K562 (cell line): ENCODE results near the gene ALDH9A1. TPM values are rescaled to one million over a fixed set of nuclear protein-coding genes. Genes with fewer than 3 reads are reported as not detected.
A peak's percentile ranks its signal among the peaks of the same experiment; 100 is the strongest.

Source experiments
- ATAC-seq: fragments of 200-7000 bp; cut with Tn5 transposase; 3 replicates; pipeline ENCODE4 v1.9.1; 2020; ENCODE audit warnings: moderate library complexity
- BruUV-seq: library from RNA; stranded (reverse); fragments of 400-500 nt; replicated peaks from 2 replicates; lab custom pipeline; 2021; lab: Mats Ljungman, UMichigan
- CTCF ChIA-PET: fragments of 300-600 bp; formaldehyde crosslinking; extraction: SDS; loops from one replicate; lab custom pipeline; 2021; ENCODE audit warnings: low intra/inter-chr PET ratio; lab: Yijun Ruan, JAX
- POLR2A ChIA-PET: fragments of 300-600, 350-650 bp; sonication (Branson Sonifier 250); formaldehyde crosslinking; extraction: SDS; loops from one replicate; lab custom pipeline; 2021; ENCODE audit warnings: antibody characterized with exemption, inconsistent platforms; lab: Yijun Ruan, JAX
- DNase-seq, 4 experiments: peaks; one replicate each; pipeline versions ENCODE4 v3.0.0 to v3.0.0-alpha.2; 2011 to 2018; ENCODE audit warnings: low spot score in 3 of 4, mixed read lengths in 3 of 4; ENCODE audit errors: extremely low read depth in 1 of 4
- FAIRE-seq: peaks from 2 replicates; lab custom pipeline; 2011; peaks lifted over from hg19 to GRCh38; lab: Jason Lieb, UNC
- H2AFZ ChIP-seq: 2 replicates; pipeline ENCODE4 v1.6.0; 2011; ENCODE audit warnings: low read depth, low read length, control low read depth, inconsistent platforms
- H3K27ac ChIP-seq: fragments of 200-600 bp; 3 replicates; pipeline ENCODE4 v1.8.0; 2011; ENCODE audit warnings: low read depth, mild to moderate bottlenecking, control low read depth, inconsistent platforms, low read length, moderate library complexity, mixed read lengths; ENCODE audit errors: extremely low read depth
- H3K27me3 ChIP-seq, 2 experiments: fragments of 300-600 bp in 1 of 2; 2 replicates in 1 of 2; 3 replicates in 1 of 2; pipeline versions ENCODE4 v1.6.0 to v1.8.0; 2011; ENCODE audit warnings: inconsistent platforms in 2 of 2, low read length in 2 of 2, mild to moderate bottlenecking in 1 of 2, mixed read lengths in 1 of 2, moderate library complexity in 1 of 2; ENCODE audit not compliant: control insufficient read depth in 2 of 2, insufficient read depth in 2 of 2
- H3K36me3 ChIP-seq: fragments of 300-600 bp; 3 replicates; pipeline ENCODE4 v1.8.0; 2011; ENCODE audit warnings: mild to moderate bottlenecking, low read length, inconsistent platforms; ENCODE audit not compliant: control insufficient read depth, insufficient read depth
- H3K4me1 ChIP-seq, 2 experiments: fragments of 200-600 bp in 1 of 2; replicated peaks in 1 of 2; 2 replicates in 1 of 2; 3 replicates in 1 of 2; pipeline versions ENCODE4 v1.5.1 to v1.8.0; 2011; ENCODE audit warnings: inconsistent platforms in 2 of 2, low read length in 2 of 2, mild to moderate bottlenecking in 1 of 2, mixed read lengths in 1 of 2, moderate library complexity in 1 of 2; ENCODE audit not compliant: control insufficient read depth in 2 of 2, insufficient read depth in 2 of 2
- H3K4me2 ChIP-seq: 2 replicates; pipeline ENCODE4 v1.6.1; 2011; ENCODE audit warnings: low read length, control low read depth, inconsistent platforms, mixed read lengths; ENCODE audit not compliant: insufficient read depth
- H3K4me3 ChIP-seq: fragments of 200-600 bp; sonication (generic), shearing (Covaris generic); 2 replicates; pipeline ENCODE4 v1.5.1; 2016; ENCODE audit warnings: control low read depth, inconsistent platforms
- H3K79me2 ChIP-seq: fragments of 200-600 bp; 3 replicates; pipeline ENCODE4 v1.8.0; 2011; ENCODE audit warnings: low read length, inconsistent platforms; ENCODE audit not compliant: control insufficient read depth, insufficient read depth
- H3K9ac ChIP-seq, 2 experiments: 2 replicates each; pipeline versions ENCODE4 v1.6.0 to v1.6.1; 2011; ENCODE audit warnings: low read depth in 2 of 2, low read length in 2 of 2, control low read depth in 1 of 2, inconsistent platforms in 1 of 2, mild to moderate bottlenecking in 1 of 2, mixed read lengths in 1 of 2; ENCODE audit not compliant: insufficient read depth in 1 of 2
- H3K9me1 ChIP-seq: one replicate; pipeline ENCODE4 v1.6.0; 2011; ENCODE audit warnings: inconsistent platforms, mild to moderate bottlenecking, low read length, moderate library complexity; ENCODE audit not compliant: control insufficient read depth, insufficient read depth
- H3K9me3 ChIP-seq: replicated peaks from 2 replicates; pipeline ENCODE4 v1.5.1; 2011; ENCODE audit warnings: low read depth, low read length, inconsistent platforms; ENCODE audit not compliant: control insufficient read depth, insufficient read depth
- H4K20me1 ChIP-seq: replicated peaks from 2 replicates; pipeline ENCODE4 v1.6.1; 2011; ENCODE audit warnings: low read length, inconsistent platforms, mixed read lengths; ENCODE audit not compliant: control insufficient read depth, insufficient read depth
- CXXC5 ChIP-seq: fragments of 250-450 bp; sonication (Bioruptor Pico); IDR thresholded peaks from 2 replicates; pipeline ENCODE4 v1.8.0; 2022; ENCODE audit warnings: inconsistent platforms, mild to moderate bottlenecking, moderate library complexity
- EGR1 ChIP-seq: fragments of 450-650 bp; conservative IDR thresholded peaks from 2 replicates; pipeline ENCODE4 v1.6.1; 2017; ENCODE audit warnings: mild to moderate bottlenecking
- EP400 ChIP-seq: fragments of 450-650 bp; IDR thresholded peaks from 2 replicates; pipeline ENCODE4 v1.6.1; 2017; ENCODE audit warnings: antibody characterized with exemption, mild to moderate bottlenecking, moderate library complexity
- SMAD4 ChIP-seq: fragments of 250-450 bp; sonication (Bioruptor Pico); conservative IDR thresholded peaks from 2 replicates; pipeline ENCODE4 v1.8.0; 2021; ENCODE audit warnings: inconsistent platforms, mild to moderate bottlenecking, moderate library complexity
- SUPT5H ChIP-seq: fragments of 450-650 bp; IDR thresholded peaks from 2 replicates; pipeline ENCODE4 v1.6.1; 2016
- ZNF408 ChIP-seq: fragments of 250-450 bp; sonication (Bioruptor Pico); IDR thresholded peaks from 2 replicates; pipeline ENCODE4 v1.4.0; 2020; ENCODE audit warnings: low read depth, mild to moderate bottlenecking, moderate library complexity
- WGBS: fragments of 100-300 bp; shearing (Covaris generic); methylation state at CpG from one replicate; pipeline ENCODE4 v1.1.6; 2016; ENCODE audit warnings: low coverage, mixed read lengths; ENCODE audit not compliant: insufficient coverage; ENCODE audit errors: missing lambda C conversion rate; 5-methylcytosine and 5-hydroxymethylcytosine counted together
- in situ Hi-C: fragments of 300-500 bp; cut with MboI; formaldehyde crosslinking; loops from 4 replicates; pipeline ENCODE4 v1.15.0; 2018; ENCODE audit warnings: inconsistent platforms, mixed read lengths
- intact Hi-C: fragments of 100-400 bp; cut with micrococcal nuclease; formaldehyde crosslinking; loops from 2 replicates; pipeline ENCODE4 v1.14.2; 2022
- polyA plus RNA-seq, 8 experiments: library from polyadenylated mRNA; depleted of rRNA in 4 of 8; stranded (reverse) in 5 of 8; unstranded in 3 of 8; fragments of >200 nt; fragmentation: Nextera tagmentation in 2 of 8; fragmentation: Illumina TruSeq in 1 of 8; extraction: Ambion mirVana in 2 of 8; extraction: Trizol in 1 of 8; gene quantifications; 2 replicates each; pipeline versions ENCODE4 v1.2.1 to v1.2.3, GENCODE V29; 2011 to 2014; ENCODE audit warnings: inconsistent platforms in 1 of 8, missing spikeins in 1 of 8
- total RNA-seq, 7 experiments: library from RNA; depleted of rRNA in 6 of 7; stranded (reverse); fragments of >200 nt in 6 of 7; fragmentation: Illumina TruSeq in 2 of 7; extraction: Trizol in 2 of 7; gene quantifications; 2 replicates each; pipeline versions ENCODE4 v1.2.1 to v1.2.3, GENCODE V29; 2011 to 2021; ENCODE audit warnings: low replicate concordance in 1 of 7
- TF ChIP-seq, protein P1 (sequence below): fragments of 250-450 bp; sonication (Bioruptor Pico); IDR thresholded peaks from 2 replicates; pipeline ENCODE4 v1.4.0; 2020; ENCODE audit warnings: borderline replicate concordance
- TF ChIP-seq, protein P2 (sequence below): fragments of 450-650 bp; formaldehyde crosslinking; conservative IDR thresholded peaks from 2 replicates; pipeline ENCODE4 v1.4.0; 2022; ENCODE audit warnings: mild to moderate bottlenecking, missing genetic modification characterization

The ALDH9A1 gene
- total and polyA plus RNA-seq, 9 of the 15 experiments (the other 6 are each of a cell fraction or from before 2014, with no cell fraction given) = 26.5 to 54.3 (median 39.2) TPM

DNA sequence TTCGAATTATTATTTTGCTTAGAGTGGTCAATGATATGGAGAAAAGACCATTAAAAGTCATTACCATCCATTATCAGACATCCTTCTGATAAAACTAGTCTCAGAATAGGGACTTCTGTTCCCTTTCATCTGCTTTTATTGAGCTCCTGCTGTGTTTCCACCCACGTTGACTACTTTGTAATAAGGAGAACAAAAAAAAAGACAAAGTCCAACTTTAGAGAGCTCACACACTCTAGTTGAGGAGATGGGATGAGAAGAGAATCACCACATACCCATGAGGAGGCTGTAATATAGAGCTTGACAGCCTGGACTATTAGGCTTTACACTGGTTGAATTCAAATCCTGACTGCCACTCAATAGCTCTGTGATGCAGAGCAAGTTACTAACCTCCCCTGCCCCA lies 27.8 kb upstream of the ALDH9A1 start:
- no TSS peak for BruUV-seq
- 68% methylated on average over 2 of the region's 2 CpGs for WGBS

More for the DNA sequence above, 27.8 kb upstream of the ALDH9A1 start:
- no peaks in the 10 kb centered on the region for H3K4me1 ChIP-seq
- no peak for DNase-seq
- H2AFZ ChIP-seq = no peak overlapping the region
- POLR2A ChIA-PET = no interaction called here
- CTCF ChIA-PET = no interaction called here
- no peaks in the 10 kb centered on the region for H3K9me3 ChIP-seq
- in situ Hi-C loops = no loop called here
- TF ChIP-seq EP400 (no peak), CXXC5 (CRISPR knock-in tag) (no peak), SUPT5H (no peak), EGR1 (no peak), ZNF408 (CRISPR knock-in tag) (no peak), SMAD4 (CRISPR knock-in tag) (no peak)
- TF ChIP-seq, protein P1, sequence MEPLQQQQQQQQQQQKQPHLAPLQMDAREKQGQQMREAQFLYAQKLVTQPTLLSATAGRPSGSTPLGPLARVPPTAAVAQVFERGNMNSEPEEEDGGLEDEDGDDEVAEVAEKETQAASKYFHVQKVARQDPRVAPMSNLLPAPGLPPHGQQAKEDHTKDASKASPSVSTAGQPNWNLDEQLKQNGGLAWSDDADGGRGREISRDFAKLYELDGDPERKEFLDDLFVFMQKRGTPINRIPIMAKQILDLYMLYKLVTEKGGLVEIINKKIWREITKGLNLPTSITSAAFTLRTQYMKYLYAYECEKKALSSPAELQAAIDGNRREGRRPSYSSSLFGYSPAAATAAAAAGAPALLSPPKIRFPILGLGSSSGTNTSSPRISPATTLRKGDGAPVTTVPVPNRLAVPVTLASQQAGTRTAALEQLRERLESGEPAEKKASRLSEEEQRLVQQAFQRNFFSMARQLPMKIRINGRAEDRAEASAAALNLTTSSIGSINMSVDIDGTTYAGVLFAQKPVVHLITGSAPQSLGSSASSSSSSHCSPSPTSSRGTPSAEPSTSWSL (CRISPR knock-in tag) = no peak
- TF ChIP-seq, protein P2, sequence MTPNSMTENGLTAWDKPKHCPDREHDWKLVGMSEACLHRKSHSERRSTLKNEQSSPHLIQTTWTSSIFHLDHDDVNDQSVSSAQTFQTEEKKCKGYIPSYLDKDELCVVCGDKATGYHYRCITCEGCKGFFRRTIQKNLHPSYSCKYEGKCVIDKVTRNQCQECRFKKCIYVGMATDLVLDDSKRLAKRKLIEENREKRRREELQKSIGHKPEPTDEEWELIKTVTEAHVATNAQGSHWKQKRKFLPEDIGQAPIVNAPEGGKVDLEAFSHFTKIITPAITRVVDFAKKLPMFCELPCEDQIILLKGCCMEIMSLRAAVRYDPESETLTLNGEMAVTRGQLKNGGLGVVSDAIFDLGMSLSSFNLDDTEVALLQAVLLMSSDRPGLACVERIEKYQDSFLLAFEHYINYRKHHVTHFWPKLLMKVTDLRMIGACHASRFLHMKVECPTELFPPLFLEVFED (CRISPR knock-in tag) = no peak
- no peak overlapping the region for H3K4me3 ChIP-seq
- intact Hi-C loops = no loop called here
- no peaks in the 10 kb centered on the region for H3K79me2 ChIP-seq
- no peak for FAIRE-seq
- no peaks in the 10 kb centered on the region for H3K27me3 ChIP-seq
- peaks cover 30% of the 10 kb centered on the region for H3K36me3 ChIP-seq
- H4K20me1 ChIP-seq = no peaks in the 10 kb centered on the region
- no peak overlapping the region for H3K27ac ChIP-seq
- H3K9ac ChIP-seq = no peak overlapping the region
- no peak overlapping the region for H3K4me2 ChIP-seq
- ATAC-seq = peak; percentile 41; the same call in 2 of the 3 replicates
- no peaks in the 10 kb centered on the region for H3K9me1 ChIP-seq
